Measurements from ENCODE around the gene MYBPHL. TPM values are rescaled to one million over a fixed set of nuclear protein-coding genes. Genes with fewer than 3 reads are reported as not detected.

Gene MYBPHL
- total RNA-seq, 4 donors from 2014 or later: not detected

- TF ChIP-seq POLR2A (IDR thresholded peaks at IDR 0.05) (peak; percentile 54 to 56), CTCF (IDR thresholded peaks at IDR 0.05) (peak in 5 of 6 experiments; percentile 35 to 82 (median 66))
- Histone ChIP-seq H3K27ac (peak within 1 kb of the TSS; percentile 73 to 85 (median 84)), H3K4me1 (peaks cover 0 to 13% (median 4%) of the 10 kb centered on the region in 4 donors), H3K9me3 (no peaks in the 10 kb centered on the region), H3K4me3 (peak within 1 kb of the TSS; percentile 59 to 75 (median 61)), H3K36me3 (no peaks in the 10 kb centered on the region), H3K27me3 (no peaks in the 10 kb centered on the region)
- DNase-seq: peak; percentile 95 to 97 (median 97)
These were observed 23.7 kb downstream of the MYBPHL start, which contains the start of gene PSRC1 for GRCh38 chr1:109282952-109283747. PSRC1 (minus strand) TSS chr1:109283145.

- no peaks in the 10 kb centered on the region for H3K36me3 ChIP-seq
- peak overlapping the region; percentile 59 to 75 (median 61) for H3K4me3 ChIP-seq
- TF ChIP-seq POLR2A (IDR thresholded peaks at IDR 0.05): no peak
- TF ChIP-seq CTCF (IDR thresholded peaks at IDR 0.05): no peak
- peak overlapping the region; percentile 73 to 85 (median 84) for H3K27ac ChIP-seq
- no peaks in the 10 kb centered on the region for H3K9me3 ChIP-seq
- peaks cover 0 to 16% (median 5%) of the 10 kb centered on the region in 4 donors for H3K4me1 ChIP-seq
- no peak for DNase-seq
- H3K27me3 ChIP-seq: no peaks in the 10 kb centered on the region
These were observed 24.3 kb downstream of the MYBPHL start for GRCh38 chr1:109282497-109282951.

- H3K36me3 ChIP-seq: no peaks in the 10 kb centered on the region
- H3K9me3 ChIP-seq: no peaks in the 10 kb centered on the region
- TF ChIP-seq POLR2A (IDR thresholded peaks at IDR 0.05) (no peak), CTCF (IDR thresholded peaks at IDR 0.05) (no peak)
- H3K27me3 ChIP-seq: no peaks in the 10 kb centered on the region
- peaks cover 0 to 17% (median 6%) of the 10 kb centered on the region in 4 donors for H3K4me1 ChIP-seq
- no peak for DNase-seq
- peak overlapping the region in 2 of 4 donors; percentile 59 to 61 for H3K4me3 ChIP-seq
- H3K27ac ChIP-seq: no peak overlapping the region
These were observed 24.9 kb downstream of the MYBPHL start for GRCh38 chr1:109281680-109282496.

GRCh38 chr1:109280862-109281261 is 25.9 kb downstream of the MYBPHL start:
- H3K9me3 ChIP-seq: no peaks in the 10 kb centered on the region
- no peaks in the 10 kb centered on the region for H3K27me3 ChIP-seq
- DNase-seq: no peak
- H3K36me3 ChIP-seq: no peaks in the 10 kb centered on the region
- H3K4me3 ChIP-seq: no peak overlapping the region
- peaks cover 0 to 17% (median 6%) of the 10 kb centered on the region in 4 donors for H3K4me1 ChIP-seq
- H3K27ac ChIP-seq: no peak overlapping the region
- TF ChIP-seq CTCF (IDR thresholded peaks at IDR 0.05): no peak
- no peak for TF ChIP-seq POLR2A (IDR thresholded peaks at IDR 0.05)

GRCh38 chr1:109279615-109280278 is 27.1 kb downstream of the MYBPHL start:
- Histone ChIP-seq H3K4me1 (peaks cover 0 to 28% (median 6%) of the 10 kb centered on the region in 4 donors), H3K27me3 (no peaks in the 10 kb centered on the region), H3K27ac (no peak overlapping the region), H3K9me3 (no peaks in the 10 kb centered on the region), H3K36me3 (no peaks in the 10 kb centered on the region), H3K4me3 (no peak overlapping the region)
- DNase-seq: no peak
- TF ChIP-seq CTCF (IDR thresholded peaks at IDR 0.05): no peak
